ENCODE measurements around the gene TRIB2. TPM values are rescaled to one million over a fixed set of nuclear protein-coding genes. Genes with fewer than 3 reads are reported as not detected.

TRIB2 gene
- total and polyA plus RNA-seq, 9 of the 15 experiments (the other 6 are each of a cell fraction or from before 2014, with no cell fraction given): 9.0 to 39.0 (median 26.3) TPM

DNA sequence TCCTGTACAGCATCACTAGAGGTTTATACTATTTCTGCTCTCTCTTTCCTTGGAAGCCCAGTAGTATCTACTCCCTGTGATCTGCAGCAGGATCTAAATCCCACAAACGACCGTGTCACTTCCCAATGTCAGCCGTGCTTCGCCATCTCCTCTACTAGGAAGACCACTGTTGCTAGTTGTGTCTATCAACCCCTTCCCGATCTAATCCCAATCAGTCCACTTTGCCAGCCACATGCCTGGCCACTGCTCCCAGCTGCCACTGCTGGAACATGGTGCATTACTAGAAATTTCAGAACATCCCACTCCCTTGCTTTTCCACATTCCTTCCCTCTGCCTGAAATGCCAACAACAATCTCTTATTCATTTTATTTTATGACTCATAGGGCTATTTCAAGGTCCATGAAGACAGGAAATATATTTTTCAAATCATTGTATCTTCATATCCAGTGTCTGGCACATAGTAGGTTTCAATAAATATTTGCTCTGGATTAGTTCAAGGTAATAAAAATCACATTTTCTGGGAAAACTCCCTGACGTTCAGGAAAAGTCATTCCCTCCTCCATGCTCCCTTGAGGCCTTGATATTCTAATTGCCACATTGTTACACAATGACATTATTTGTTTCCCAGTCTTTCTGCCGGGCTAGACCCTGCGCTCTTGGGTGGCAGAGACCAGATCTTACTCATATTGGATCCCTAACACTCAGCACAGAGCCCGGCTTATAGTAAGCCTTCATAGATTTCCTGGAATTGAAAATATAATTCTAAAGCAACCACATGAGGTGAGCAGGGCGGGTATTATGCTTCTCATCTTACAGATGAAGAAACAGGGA lies 2.1 kb upstream of the TRIB2 start:
- Histone ChIP-seq H3K4me2 (ENCODE audit: insufficient read depth, low read length) (no peak overlapping the region), H3K27me3 (ENCODE audit: control insufficient read depth in 2 of 2, insufficient read depth in 2 of 2, low read length in 2 of 2) (no peaks in the 10 kb centered on the region), H3K9me1 (ENCODE audit: control insufficient read depth, insufficient read depth, low read length) (no peaks in the 10 kb centered on the region), H3K4me3 (no peak overlapping the region), H3K4me1 (replicated peaks in 1 of 2; ENCODE audit: control insufficient read depth in 2 of 2, insufficient read depth in 2 of 2, low read length in 2 of 2) (peaks cover 13 to 30% of the 10 kb centered on the region in 2 experiments; a peak in 4 of 5 replicates), H3K9ac (ENCODE audit: insufficient read depth in 1 of 2, low read depth in 2 of 2, low read length in 2 of 2) (no peak overlapping the region), H4K20me1 (replicated peaks; ENCODE audit: control insufficient read depth, insufficient read depth, low read length) (no peaks in the 10 kb centered on the region; the same call in 1 of the 2 replicates), H3K27ac (ENCODE audit: extremely low read depth, low read depth, low read length) (no peak overlapping the region), H3K9me3 (replicated peaks; ENCODE audit: control insufficient read depth, insufficient read depth, low read depth, low read length) (no peaks in the 10 kb centered on the region), H3K36me3 (ENCODE audit: control insufficient read depth, insufficient read depth, low read length) (no peaks in the 10 kb centered on the region), H3K79me2 (ENCODE audit: control insufficient read depth, insufficient read depth, low read length) (peaks cover 27% of the 10 kb centered on the region), H2AFZ (ENCODE audit: low read depth, low read length) (peak overlapping the region; percentile 95)
- in situ Hi-C loops (cut with MboI) (loop anchor here (5.0 to 25.0 kb wide), 3 partner anchors 297 to 887 kb away; no protein-coding TSS in a partner anchor), intact Hi-C loops (cut with micrococcal nuclease) (loop anchor here (5.0 kb wide), 6 partner anchors 37 to 747 kb away; no protein-coding TSS in a partner anchor)
- CTCF ChIA-PET (ENCODE audit: low intra/inter-chr PET ratio): no interaction called here
- ATAC-seq: no peak
- no TSS peak for BruUV-seq (replicated peaks)
- POLR2A ChIA-PET: interaction anchor here (0.7 to 2.0 kb wide), 6 partner anchors 9 to 596 kb away, joined by 3 to 7 read pairs (median 3); no protein-coding TSS in a partner anchor
- no peak for FAIRE-seq
- TF ChIP-seq SMAD4 (CRISPR knock-in tag; conservative IDR thresholded peaks at IDR 0.05) (no peak), FOXA3 (CRISPR knock-in tag; conservative IDR thresholded peaks at IDR 0.05 in 1 of 2, IDR thresholded peaks at IDR 0.05 in 1 of 2) (no peak), ZKSCAN1 (IDR thresholded peaks at IDR 0.05; ENCODE audit: low read depth, low read length) (0 out of 2 replicates have a peak, but pooled peaks have one; percentile 17)
- 49% methylated on average over 10 of the region's 10 CpGs for WGBS (ENCODE audit: insufficient coverage, low coverage, missing lambda C conversion rate)
- no peak for DNase-seq (ENCODE audit: extremely low read depth in 1 of 4, low spot score in 3 of 4)
